Measurements from ENCODE around the gene HOXB1. TPM values are rescaled to one million over a fixed set of nuclear protein-coding genes. Genes with fewer than 3 reads are reported as not detected.

Gene HOXB1
- total RNA-seq, 1 donor from 2014 or later = not detected

DNA sequence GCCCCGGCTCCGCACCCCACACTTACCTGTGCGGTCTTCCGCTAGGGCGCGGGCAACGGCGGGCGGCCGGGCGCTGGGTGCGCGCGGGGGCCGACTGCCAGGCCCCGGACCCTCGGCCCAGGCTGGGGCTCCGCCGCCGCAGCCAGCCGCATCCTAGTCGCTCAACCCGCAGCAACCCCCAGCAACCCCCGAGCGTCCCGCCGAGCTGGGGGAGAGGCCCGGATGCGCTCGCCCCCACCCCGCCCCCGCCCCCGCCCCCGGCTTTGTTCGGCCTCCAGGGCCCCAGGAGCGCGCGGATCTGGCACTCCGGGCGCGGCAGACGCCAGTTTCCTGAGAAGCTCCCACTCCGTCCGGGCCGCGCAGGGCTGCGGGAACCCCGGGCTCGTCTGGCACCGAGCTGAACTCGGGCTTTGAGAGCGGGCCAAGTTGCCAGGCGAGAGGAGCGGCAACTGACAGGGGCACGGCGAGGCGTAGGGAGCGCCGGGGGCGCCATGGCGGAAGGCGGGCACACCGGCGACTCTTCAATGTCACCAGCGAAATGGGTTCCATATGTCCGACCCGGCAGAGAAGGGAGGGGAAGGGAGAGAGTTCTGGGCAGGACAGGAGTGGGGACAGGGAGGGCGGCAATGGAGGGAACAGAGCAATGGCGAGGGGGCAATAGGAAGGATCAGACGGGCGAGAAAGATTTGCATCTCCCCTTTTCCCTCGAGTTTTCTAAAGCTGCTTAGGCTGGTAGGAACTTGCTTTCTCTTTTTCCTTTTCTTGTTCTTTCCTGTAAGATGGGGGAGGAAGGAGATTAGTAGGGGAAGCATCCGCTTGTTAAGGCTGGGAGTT lies 33.6 kb upstream of the HOXB1 start:
- H3K27ac Mint-ChIP-seq = no peak overlapping the region
- no peak for TF ChIP-seq CTCF (IDR thresholded peaks at IDR 0.05)
- ChIA-PET CTCF (no interaction called here), POLR2A (no interaction called here)
- H3K27me3 Mint-ChIP-seq = peaks cover 20% of the 10 kb centered on the region
- H3K4me1 Mint-ChIP-seq = peaks cover 4% of the 10 kb centered on the region
- ATAC-seq (ENCODE audit: low read depth) = no peak
- H3K36me3 Mint-ChIP-seq (ENCODE audit: low read depth) = no peaks in the 10 kb centered on the region
- no peak for DNase-seq
- intact Hi-C loops (cut with micrococcal nuclease) = no loop called here
- H3K4me3 Mint-ChIP-seq = no peak overlapping the region
- H3K9me3 Mint-ChIP-seq = no peaks in the 10 kb centered on the region

DNA sequence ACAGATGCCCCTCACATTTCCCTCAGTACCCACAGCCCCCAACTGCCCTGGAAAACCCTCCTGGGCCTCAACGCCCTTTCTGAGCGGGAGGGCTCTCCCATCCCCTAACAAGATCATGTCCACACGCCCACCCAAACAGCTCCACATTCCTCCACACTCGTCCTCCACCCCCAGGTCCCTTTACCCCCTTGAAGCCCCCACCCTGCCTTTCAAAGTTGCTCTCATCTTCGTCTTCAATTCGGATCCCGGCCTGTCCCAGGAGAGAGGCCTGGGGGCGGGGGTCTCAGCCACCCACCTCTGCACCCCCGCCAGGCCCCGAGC lies 33.0 kb upstream of the HOXB1 start:
- ATAC-seq (ENCODE audit: low read depth) (no peak), DNase-seq (no peak)
- ChIA-PET CTCF (no interaction called here), POLR2A (no interaction called here)
- H3K9me3 Mint-ChIP-seq = no peaks in the 10 kb centered on the region
- TF ChIP-seq CTCF (IDR thresholded peaks at IDR 0.05) = no peak
- H3K36me3 Mint-ChIP-seq (ENCODE audit: low read depth) = no peaks in the 10 kb centered on the region
- H3K4me3 Mint-ChIP-seq = no peak overlapping the region
- no peak overlapping the region for H3K27ac Mint-ChIP-seq
- peaks cover 4% of the 10 kb centered on the region for H3K4me1 Mint-ChIP-seq
- H3K27me3 Mint-ChIP-seq = peaks cover 16% of the 10 kb centered on the region
- intact Hi-C loops (cut with micrococcal nuclease) = no loop called here

DNA sequence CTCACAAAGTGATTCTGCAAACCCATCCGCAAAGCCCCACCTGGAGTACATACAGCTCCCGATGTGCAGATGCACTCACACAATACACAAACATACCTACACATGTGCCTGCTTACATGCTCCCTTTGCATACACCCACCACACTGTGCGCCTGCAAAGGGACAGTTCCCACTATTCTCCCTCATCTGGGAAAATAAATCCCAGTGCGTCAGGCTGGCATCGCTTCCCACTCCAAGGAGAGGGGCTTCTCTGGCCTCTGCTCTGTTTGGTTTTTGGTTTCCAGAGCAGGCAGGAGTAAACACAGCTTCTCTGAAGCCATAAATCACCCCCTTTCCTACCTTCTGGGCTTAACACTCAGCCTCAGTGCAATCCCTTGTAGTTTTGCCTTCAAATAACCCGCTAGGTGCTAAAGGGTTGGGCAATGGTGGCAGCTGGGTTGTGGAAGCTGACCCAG lies 32.6 kb upstream of the HOXB1 start:
- no peaks in the 10 kb centered on the region for H3K9me3 Mint-ChIP-seq
- no peaks in the 10 kb centered on the region for H3K36me3 Mint-ChIP-seq (ENCODE audit: low read depth)
- CTCF ChIA-PET = no interaction called here
- ATAC-seq (ENCODE audit: low read depth) (no peak), DNase-seq (no peak)
- peaks cover 16% of the 10 kb centered on the region for H3K27me3 Mint-ChIP-seq
- H3K4me1 Mint-ChIP-seq = peaks cover 2% of the 10 kb centered on the region
- H3K4me3 Mint-ChIP-seq = no peak overlapping the region
- H3K27ac Mint-ChIP-seq = no peak overlapping the region
- POLR2A ChIA-PET = no interaction called here
- intact Hi-C loops (cut with micrococcal nuclease) = no loop called here
- TF ChIP-seq CTCF (IDR thresholded peaks at IDR 0.05) = no peak

DNA sequence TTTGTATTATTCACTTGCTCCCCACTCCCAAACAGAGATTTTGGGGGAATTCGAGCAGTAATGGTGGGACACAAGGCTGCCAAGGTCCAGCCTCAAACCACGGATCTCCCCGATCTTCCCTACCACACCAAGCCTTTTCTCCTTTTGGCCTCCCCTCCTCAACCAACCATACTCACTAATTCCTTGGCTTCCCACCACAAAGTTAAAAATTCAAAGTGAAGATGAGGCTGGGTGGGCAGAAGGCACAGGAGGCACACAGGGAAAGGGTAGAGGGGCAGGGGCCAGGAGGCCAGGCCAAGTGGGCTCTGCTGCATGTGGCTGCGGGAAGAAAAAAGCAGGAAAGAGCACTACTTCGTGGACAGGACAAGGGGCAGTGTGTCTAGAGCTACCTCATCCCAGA lies 32.1 kb upstream of the HOXB1 start:
- H3K4me1 Mint-ChIP-seq = no peaks in the 10 kb centered on the region
- H3K36me3 Mint-ChIP-seq (ENCODE audit: low read depth) = no peaks in the 10 kb centered on the region
- intact Hi-C loops (cut with micrococcal nuclease) = no loop called here
- no peak overlapping the region for H3K27ac Mint-ChIP-seq
- ATAC-seq (ENCODE audit: low read depth) = no peak
- ChIA-PET POLR2A (no interaction called here), CTCF (no interaction called here)
- no peaks in the 10 kb centered on the region for H3K9me3 Mint-ChIP-seq
- peaks cover 14% of the 10 kb centered on the region for H3K27me3 Mint-ChIP-seq
- H3K4me3 Mint-ChIP-seq = no peak overlapping the region
- no peak for DNase-seq
- no peak for TF ChIP-seq CTCF (IDR thresholded peaks at IDR 0.05)

DNA sequence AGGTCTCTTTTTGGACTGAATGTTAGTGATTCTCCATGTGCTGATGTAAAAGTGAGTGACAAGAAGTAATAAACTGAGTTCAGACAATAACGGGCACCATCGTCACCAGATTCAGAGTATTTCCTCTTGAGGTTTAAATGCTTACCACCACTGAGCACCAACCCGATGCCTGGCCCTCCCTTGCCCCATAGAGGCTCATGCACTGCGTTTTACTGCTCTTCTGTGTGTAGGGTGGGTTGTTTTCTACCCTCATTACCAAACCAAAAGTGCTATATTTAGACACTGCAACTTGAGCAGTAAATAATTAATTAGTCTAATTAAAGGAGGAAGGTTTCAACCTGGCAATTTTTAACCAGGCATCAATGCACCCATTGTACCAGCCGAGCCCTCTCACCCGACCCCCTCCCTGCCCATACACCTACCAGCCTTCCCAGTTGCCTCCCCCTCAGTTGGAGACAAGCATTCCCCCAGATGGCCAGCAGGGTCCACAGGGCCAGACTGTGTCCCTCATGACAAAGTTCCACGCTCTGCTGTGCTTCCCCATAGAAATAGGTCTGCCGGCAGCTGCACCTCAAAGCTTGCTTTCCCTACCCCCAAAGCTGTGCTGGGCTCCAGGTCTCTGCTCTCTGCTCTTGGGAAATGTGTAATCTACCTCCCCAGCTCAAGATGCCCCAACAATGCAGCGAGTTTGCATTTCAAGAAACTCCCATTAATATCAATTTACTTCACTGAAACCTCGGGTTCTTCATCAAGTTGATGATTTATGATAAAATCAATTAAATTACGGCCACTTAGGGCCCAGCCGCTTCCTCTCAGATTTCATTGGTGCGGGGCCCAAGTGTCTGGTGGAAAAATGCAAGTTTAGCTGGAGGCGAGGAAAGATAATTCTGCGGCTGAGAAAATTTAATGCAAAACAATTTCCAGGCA lies 31.3 kb upstream of the HOXB1 start:
- POLR2A ChIA-PET = no interaction called here
- no peak for ATAC-seq (ENCODE audit: low read depth)
- Mint-ChIP-seq H3K27me3 (peaks cover 18% of the 10 kb centered on the region), H3K4me1 (no peaks in the 10 kb centered on the region), H3K4me3 (no peak overlapping the region), H3K9me3 (no peaks in the 10 kb centered on the region), H3K36me3 (ENCODE audit: low read depth) (no peaks in the 10 kb centered on the region), H3K27ac (no peak overlapping the region)
- TF ChIP-seq CTCF (IDR thresholded peaks at IDR 0.05) = no peak
- no peak for DNase-seq
- intact Hi-C loops (cut with micrococcal nuclease) = no loop called here
- CTCF ChIA-PET = interaction anchor here (0.9 kb wide), 1 partner anchor 21 kb away, joined by 3 read pairs; no protein-coding TSS in a partner anchor

Data from activated B cell treated with CpG ODN at 0.5 μM for 24 hours (primary cell).